Stomach (tissue), 4 donors: ENCODE measurements around the gene WWOX.

Experiments
- CTCF ChIP-seq, 7 experiments: fragments of 450-650 bp in 4 of 7; fragments of 200-600 bp in 3 of 7; sonication (generic) in 3 of 7; IDR thresholded peaks; one replicate each; pipeline ENCODE4 v1.5.1; 2016 to 2019; ENCODE audit warnings: antibody characterized with exemption in 7 of 7, control low read depth in 2 of 7, mild to moderate bottlenecking in 1 of 7
- EP300 ChIP-seq: sonication (generic); formaldehyde crosslinking; IDR thresholded peaks from one replicate; pipeline ENCODE4 v1.6.1; 2017; ENCODE audit warnings: antibody characterized with exemption
- POLR2AphosphoS5 ChIP-seq, 3 donors: sonication (generic); formaldehyde crosslinking; IDR thresholded peaks; one replicate each; pipeline ENCODE4 v1.6.1; 2016; ENCODE audit warnings: antibody characterized with exemption in 3 of 3

- TF ChIP-seq CTCF (IDR thresholded peaks at IDR 0.05), result no peak
- TF ChIP-seq POLR2AphosphoS5 (IDR thresholded peaks at IDR 0.05), result no peak
- TF ChIP-seq EP300, result no peak
Observed at GRCh38 chr16:79097166-79097565, 997.7 kb downstream of the WWOX start.
